HepG2 (cell line): ENCODE data around the gene GMEB2. TPM values are rescaled to one million over a fixed set of nuclear protein-coding genes. Genes with fewer than 3 reads are reported as not detected.

Experiments used
- FOSL1 ChIP-seq: sonication (generic); formaldehyde crosslinking; IDR thresholded peaks from 2 replicates; pipeline ENCODE4 v1.9.0; 2021; ENCODE audit warnings: missing genetic modification reagents, borderline replicate concordance
- FOXC1 ChIP-seq: sonication (generic); formaldehyde crosslinking; IDR thresholded peaks from 2 replicates; pipeline ENCODE4 v1.8.0; 2022; ENCODE audit warnings: mild to moderate bottlenecking, missing genetic modification reagents, borderline replicate concordance
- GATAD2A ChIP-seq: IDR thresholded peaks from 2 replicates; pipeline ENCODE4 v1.6.1; 2016
- HNRNPLL ChIP-seq: fragments of 200-400 bp; formaldehyde crosslinking; IDR thresholded peaks from 2 replicates; pipeline ENCODE4 v1.6.1; 2017; ENCODE audit warnings: mild to moderate bottlenecking, low read depth, low read length; ENCODE audit not compliant: poor library complexity, severe bottlenecking
- KAT7 ChIP-seq: IDR thresholded peaks from 2 replicates; pipeline ENCODE4 v1.6.1; 2018; ENCODE audit warnings: borderline replicate concordance, missing compliant biosample characterization
- MAFG ChIP-seq: sonication (generic); formaldehyde crosslinking; IDR thresholded peaks from 2 replicates; pipeline ENCODE4 v1.5.1; 2020; ENCODE audit warnings: mild to moderate bottlenecking, missing genetic modification reagents
- MTF2 ChIP-seq: sonication (generic); formaldehyde crosslinking; IDR thresholded peaks from 2 replicates; pipeline ENCODE4 v1.5.0; 2020; ENCODE audit warnings: missing genetic modification reagents, borderline replicate concordance
- PAXIP1 ChIP-seq: sonication (generic); formaldehyde crosslinking; conservative IDR thresholded peaks from 2 replicates; pipeline ENCODE4 v1.4.0; 2020; ENCODE audit warnings: mild to moderate bottlenecking, missing genetic modification reagents, moderate library complexity
- REST ChIP-seq, 2 experiments: IDR thresholded peaks; 2 replicates each; pipeline ENCODE4 v1.6.1; 2011 to 2012; ENCODE audit warnings: low read length in 2 of 2, borderline replicate concordance in 1 of 2, low read depth in 1 of 2, mild to moderate bottlenecking in 1 of 2, moderate library complexity in 1 of 2
- RORA ChIP-seq: sonication (generic); formaldehyde crosslinking; IDR thresholded peaks from 2 replicates; pipeline ENCODE4 v1.5.0; 2020; ENCODE audit warnings: mild to moderate bottlenecking, missing genetic modification reagents, moderate library complexity
- SP1 ChIP-seq, 2 experiments: fragments of 450-650 bp in 1 of 2; sonication (generic) in 1 of 2; formaldehyde crosslinking in 1 of 2; IDR thresholded peaks; 2 replicates each; pipeline versions ENCODE4 v1.4.0 to v1.6.1; 2016 to 2020; ENCODE audit warnings: missing genetic modification reagents in 1 of 2
- STAT5B ChIP-seq: sonication (generic); formaldehyde crosslinking; IDR thresholded peaks from 2 replicates; pipeline ENCODE4 v1.4.0; 2020; ENCODE audit warnings: missing genetic modification reagents
- ZBTB7B ChIP-seq: sonication (generic); formaldehyde crosslinking; IDR thresholded peaks from 2 replicates; pipeline ENCODE4 v1.4.0; 2020; ENCODE audit warnings: missing genetic modification reagents
- ZNF431 ChIP-seq: sonication (generic); formaldehyde crosslinking; IDR thresholded peaks from 2 replicates; pipeline ENCODE4 v1.9.0; 2022; ENCODE audit warnings: missing genetic modification reagents, low read depth, mild to moderate bottlenecking, borderline replicate concordance
- ZNF530 ChIP-seq: sonication (generic); formaldehyde crosslinking; IDR thresholded peaks from 2 replicates; pipeline ENCODE4 v1.5.0; 2020; ENCODE audit warnings: low read depth, mild to moderate bottlenecking, missing genetic modification reagents
- ZNF577 ChIP-seq: sonication (generic); formaldehyde crosslinking; IDR thresholded peaks from 2 replicates; pipeline ENCODE4 v1.4.0; 2020; ENCODE audit warnings: mild to moderate bottlenecking, low read depth, missing genetic modification reagents, borderline replicate concordance
- ZNF781 ChIP-seq: sonication (generic); formaldehyde crosslinking; IDR thresholded peaks from 2 replicates; pipeline ENCODE4 v1.5.1; 2020; ENCODE audit warnings: borderline replicate concordance, mild to moderate bottlenecking, missing genetic modification reagents; ENCODE audit errors: not compliant biosample characterization
- ZNF83 ChIP-seq: sonication (generic); formaldehyde crosslinking; IDR thresholded peaks from 2 replicates; pipeline ENCODE4 v1.4.0; 2020; ENCODE audit warnings: missing genetic modification reagents, mild to moderate bottlenecking, borderline replicate concordance
- polyA plus RNA-seq, 8 experiments: library from polyadenylated mRNA; depleted of rRNA in 3 of 8; stranded (reverse) in 7 of 8; unstranded in 1 of 8; fragments of >200 nt; fragmentation: Illumina TruSeq in 4 of 8; extraction: Trizol in 4 of 8; gene quantifications; 2 replicates each; pipeline versions ENCODE4 v1.2.1 to v1.2.3, GENCODE V29; 2011 to 2016; ENCODE audit warnings: low read depth in 4 of 8, missing spikeins in 1 of 8, mixed read lengths in 1 of 8; ENCODE audit not compliant: insufficient read depth in 1 of 8
- total RNA-seq, 5 experiments: library from RNA; depleted of rRNA; stranded (reverse); fragments of >200 nt; fragmentation: Illumina TruSeq; extraction: Trizol; gene quantifications; 2 replicates each; pipeline ENCODE4 v1.2.3, GENCODE V29; 2016; ENCODE audit warnings: low read depth in 1 of 5
- TF ChIP-seq, protein P1 (sequence below): sonication (generic); formaldehyde crosslinking; IDR thresholded peaks from 2 replicates; pipeline ENCODE4 v1.5.0; 2020; ENCODE audit warnings: missing genetic modification reagents
- TF ChIP-seq, protein P2 (sequence below): sonication (generic); formaldehyde crosslinking; conservative IDR thresholded peaks from 2 replicates; pipeline ENCODE4 v1.4.0; 2020; ENCODE audit warnings: missing genetic modification reagents

The GMEB2 gene
- total and polyA plus RNA-seq, 2 of the 13 experiments (the other 11 are each of a cell fraction or from before 2014, with no cell fraction given) = 10.6 to 12.4 TPM

GRCh38 chr20:63626424-63627128 lies at the start of gene GMEB2 (continued):
- TF ChIP-seq SP1 (IDR thresholded peaks at IDR 0.05) (no peak), SP1 (CRISPR knock-in tag; IDR thresholded peaks at IDR 0.05) (no peak; the same call in 1 of the 2 replicates), ZNF431 (CRISPR knock-in tag) (no peak), ZNF83 (CRISPR knock-in tag) (no peak), RORA (CRISPR knock-in tag) (no peak), FOSL1 (no peak; the same call in 1 of the 2 replicates), HNRNPLL (no peak), MAFG (CRISPR knock-in tag) (0 out of 2 replicates have a peak, but pooled peaks have one; percentile 30), GATAD2A (no peak), ZNF781 (CRISPR knock-in tag) (no peak), ZBTB7B (CRISPR knock-in tag) (peak; percentile 83), REST (IDR thresholded peaks at IDR 0.05; ENCODE audit: borderline replicate concordance in 1 of 2, low read depth in 1 of 2, low read length in 2 of 2) (no peak), ZNF530 (no peak), PAXIP1 (CRISPR knock-in tag) (no peak), STAT5B (CRISPR knock-in tag) (no peak), KAT7 (CRISPR knock-in tag) (no peak), ZNF577 (CRISPR knock-in tag) (no peak), MTF2 (CRISPR knock-in tag) (no peak), FOXC1 (CRISPR knock-in tag) (no peak)
- TF ChIP-seq, protein P1, sequence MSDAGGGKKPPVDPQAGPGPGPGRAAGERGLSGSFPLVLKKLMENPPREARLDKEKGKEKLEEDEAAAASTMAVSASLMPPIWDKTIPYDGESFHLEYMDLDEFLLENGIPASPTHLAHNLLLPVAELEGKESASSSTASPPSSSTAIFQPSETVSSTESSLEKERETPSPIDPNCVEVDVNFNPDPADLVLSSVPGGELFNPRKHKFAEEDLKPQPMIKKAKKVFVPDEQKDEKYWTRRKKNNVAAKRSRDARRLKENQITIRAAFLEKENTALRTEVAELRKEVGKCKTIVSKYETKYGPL (CRISPR knock-in tag) = no peak; the same call in 1 of the 2 replicates
- TF ChIP-seq, protein P2, sequence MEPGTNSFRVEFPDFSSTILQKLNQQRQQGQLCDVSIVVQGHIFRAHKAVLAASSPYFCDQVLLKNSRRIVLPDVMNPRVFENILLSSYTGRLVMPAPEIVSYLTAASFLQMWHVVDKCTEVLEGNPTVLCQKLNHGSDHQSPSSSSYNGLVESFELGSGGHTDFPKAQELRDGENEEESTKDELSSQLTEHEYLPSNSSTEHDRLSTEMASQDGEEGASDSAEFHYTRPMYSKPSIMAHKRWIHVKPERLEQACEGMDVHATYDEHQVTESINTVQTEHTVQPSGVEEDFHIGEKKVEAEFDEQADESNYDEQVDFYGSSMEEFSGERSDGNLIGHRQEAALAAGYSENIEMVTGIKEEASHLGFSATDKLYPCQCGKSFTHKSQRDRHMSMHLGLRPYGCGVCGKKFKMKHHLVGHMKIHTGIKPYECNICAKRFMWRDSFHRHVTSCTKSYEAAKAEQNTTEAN (CRISPR knock-in tag) = peak; percentile 72; the same call in 1 of the 2 replicates
